ENCODE results near the gene SLC22A17.

Gene SLC22A17

DNA sequence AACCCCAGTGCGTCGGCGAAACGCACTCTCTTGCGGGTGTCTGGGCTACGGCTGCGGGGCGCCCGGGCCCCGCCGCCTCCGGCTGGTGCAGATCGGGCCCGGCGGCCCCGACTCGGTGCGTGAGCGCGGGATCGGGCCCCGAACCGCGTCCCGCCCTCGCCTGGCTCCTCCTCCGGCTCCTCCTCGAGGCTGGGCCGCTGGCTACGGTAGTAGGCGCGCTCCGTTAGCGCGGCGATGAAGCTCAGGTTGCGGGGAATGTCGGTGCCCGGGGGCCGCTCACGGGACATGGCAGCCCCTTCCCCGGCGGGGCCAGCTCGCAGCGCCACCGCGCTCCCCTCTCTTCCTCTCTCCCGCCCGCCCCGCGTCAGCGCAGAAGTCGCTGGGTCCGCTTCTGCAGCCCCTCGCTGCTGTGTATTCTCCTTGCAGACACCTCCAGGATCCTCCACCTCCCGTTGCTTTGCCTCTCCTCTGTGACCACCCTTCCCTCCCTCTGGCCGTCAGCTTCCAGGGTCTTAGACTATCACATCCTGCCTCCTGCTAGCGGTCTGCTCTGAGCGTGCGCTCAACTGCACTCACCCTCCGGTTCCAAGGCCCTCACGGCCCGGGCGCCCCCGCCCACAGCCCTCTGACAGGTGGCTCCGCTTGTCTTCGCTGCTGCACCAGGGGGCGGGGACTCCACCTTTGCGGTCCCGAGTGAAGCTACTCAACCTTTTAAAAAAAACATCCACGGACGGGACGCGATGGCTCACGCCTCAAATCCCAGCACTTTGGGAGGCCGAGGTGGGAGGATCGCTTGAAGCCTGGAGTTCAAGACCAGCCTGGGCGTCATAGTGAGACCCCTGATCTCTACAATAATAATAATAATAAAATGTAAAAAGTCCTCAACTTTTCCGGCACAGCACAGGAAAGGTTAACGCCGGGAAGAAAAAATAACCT lies 50.1 kb downstream of the SLC22A17 start, which contains the start of gene PPP1R3E:
TSS of gene PPP1R3E (minus strand) at position 570 of the 936 bp plus-strand sequence. CDS start at position 287, 283 bp downstream.
- no peak for FAIRE-seq

DNA sequence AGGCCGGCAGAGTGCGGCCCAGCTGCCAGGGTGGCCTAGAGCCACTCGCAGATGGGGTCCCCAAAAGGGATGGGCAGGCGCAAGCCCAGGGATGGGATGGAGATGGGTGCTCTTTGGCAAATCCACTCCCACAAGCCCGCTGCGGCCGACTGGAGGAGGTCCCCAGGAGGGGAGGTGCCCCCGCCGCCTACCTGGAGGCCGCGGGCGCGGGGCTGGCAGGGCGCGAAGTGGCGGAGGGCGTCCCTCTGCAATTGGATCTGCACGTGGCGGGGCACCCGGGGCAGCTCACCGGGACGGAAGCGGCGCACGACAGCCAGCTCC lies 50.8 kb downstream of the SLC22A17 start:
- FAIRE-seq = no peak

DNA sequence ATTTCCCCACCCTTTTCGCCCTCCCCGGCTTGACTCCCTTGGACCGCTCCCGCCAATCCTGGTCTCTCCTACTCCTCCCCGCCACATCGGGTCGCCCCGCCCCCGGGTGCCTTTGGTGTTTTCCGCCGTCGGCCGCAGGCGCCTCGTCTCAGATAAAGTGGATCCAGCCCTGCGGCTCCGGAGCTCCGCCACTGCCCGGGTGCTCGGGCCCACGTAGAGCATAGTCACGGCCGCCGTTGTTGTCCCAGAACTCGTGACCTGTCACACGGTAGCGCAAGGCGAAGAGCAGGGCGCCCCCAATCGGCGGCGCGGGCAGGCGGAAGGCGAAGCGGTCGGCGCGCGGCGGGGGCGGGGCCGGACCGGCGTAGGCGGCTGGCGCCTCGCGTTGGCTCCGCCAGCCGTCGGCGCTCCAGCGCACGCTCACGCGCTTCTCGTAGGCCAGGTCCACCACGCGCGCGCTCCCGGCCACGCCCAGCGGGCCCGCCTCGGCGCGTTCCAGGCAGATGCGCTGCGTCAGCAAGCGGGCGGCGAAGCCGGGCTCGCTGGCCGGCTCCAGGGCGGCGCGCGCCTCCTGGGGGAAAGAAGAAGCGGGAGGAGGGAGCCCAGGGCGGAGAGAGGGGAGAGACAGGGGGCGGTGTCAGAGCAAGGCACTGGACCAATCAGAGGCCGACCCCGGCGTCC lies 51.3 kb downstream of the SLC22A17 start:
- no peak for FAIRE-seq

DNA sequence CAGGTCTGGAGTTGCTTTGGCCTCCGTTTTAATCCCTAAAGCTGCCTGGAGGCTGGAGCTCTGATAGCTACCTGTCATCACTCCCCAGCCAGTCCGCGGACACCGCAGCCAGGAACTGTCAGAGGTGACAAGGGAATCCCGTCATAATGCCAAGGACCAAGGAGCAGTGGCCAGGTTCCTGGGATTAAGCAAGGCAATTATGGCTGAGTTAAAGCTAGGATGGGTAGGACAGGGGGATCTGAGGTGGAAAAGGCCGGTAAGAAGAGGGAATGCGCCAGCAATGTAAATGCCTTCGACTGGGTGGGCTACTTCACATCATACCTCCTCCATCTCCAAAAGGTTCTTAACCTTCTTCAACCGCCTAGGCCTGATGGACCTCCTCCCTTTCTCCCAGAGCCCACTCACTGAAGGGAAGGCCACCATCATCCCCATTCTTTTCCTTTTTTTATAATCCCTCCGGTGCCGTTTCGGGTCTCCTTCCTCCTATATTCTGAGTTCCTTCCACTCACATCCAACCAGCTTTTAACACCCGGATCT lies 51.9 kb downstream of the SLC22A17 start:
- FAIRE-seq = no peak

DNA sequence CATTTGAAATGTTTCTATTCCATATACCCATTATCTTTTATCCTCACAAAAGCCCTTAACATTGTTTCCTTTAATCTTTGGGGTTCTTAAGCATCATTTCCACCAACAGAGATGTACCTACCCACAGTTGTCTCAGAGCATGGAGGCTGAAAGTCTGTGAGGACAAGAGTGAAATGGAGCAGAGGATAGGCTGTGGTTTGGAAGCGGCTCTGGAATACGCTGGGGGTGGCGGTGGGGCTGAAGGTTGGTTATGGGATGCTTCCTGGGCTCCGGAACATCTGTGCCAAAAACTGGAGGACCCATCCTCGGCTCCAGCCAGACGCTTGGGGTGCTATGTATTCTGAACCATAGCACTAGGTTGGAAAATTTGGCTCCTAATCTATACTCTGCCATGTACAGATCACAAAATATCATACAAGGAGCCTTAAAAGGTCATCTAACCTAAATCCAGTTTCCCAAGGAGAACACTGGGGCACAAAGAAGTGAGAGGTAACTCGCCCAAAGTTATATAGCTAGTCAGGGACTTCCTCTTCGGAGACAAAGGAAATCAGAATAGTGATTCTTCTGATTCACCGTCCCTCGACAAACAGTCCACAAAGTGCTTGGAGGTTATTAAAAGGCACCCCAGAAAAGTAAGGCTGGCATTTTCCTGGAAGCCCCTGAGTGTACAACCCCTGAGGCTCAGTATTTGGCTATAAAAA lies 52.6 kb downstream of the SLC22A17 start:
- FAIRE-seq = no peak

DNA sequence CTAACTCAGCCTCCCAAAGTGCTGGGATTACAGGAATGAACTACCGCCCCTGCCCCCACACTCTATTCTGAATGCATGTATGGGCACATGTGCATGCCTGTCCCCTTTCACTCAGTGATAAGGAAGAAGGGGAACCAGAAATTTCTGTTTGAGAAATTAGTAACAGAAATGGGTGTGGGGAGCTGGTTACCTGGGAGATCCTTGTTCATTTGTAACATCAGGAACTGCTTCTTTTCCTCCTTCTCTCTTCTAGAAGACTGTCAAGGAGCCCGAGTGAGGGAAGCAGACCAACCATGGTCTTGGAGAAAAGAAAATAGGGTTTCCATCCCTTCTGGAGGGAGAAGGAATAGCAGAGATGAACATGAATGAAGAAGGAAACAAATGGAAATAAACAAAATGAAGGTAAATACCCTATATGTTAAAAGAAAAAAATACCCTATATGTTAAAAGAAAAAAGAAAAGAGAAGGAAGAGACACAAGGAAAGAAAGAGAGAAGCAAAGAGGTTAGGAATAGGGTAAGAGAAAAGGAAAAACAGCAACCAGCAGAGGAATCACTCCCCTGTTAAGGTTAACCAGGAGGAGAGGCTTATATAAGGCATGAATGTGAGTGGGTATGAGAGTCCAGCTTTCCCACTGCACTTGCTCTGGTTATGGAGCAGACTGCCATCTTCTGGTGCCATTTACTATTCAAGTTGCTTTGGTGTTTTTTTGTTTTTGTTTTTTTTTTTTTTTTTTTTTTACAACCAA lies 53.3 kb downstream of the SLC22A17 start:
- FAIRE-seq = no peak

DNA sequence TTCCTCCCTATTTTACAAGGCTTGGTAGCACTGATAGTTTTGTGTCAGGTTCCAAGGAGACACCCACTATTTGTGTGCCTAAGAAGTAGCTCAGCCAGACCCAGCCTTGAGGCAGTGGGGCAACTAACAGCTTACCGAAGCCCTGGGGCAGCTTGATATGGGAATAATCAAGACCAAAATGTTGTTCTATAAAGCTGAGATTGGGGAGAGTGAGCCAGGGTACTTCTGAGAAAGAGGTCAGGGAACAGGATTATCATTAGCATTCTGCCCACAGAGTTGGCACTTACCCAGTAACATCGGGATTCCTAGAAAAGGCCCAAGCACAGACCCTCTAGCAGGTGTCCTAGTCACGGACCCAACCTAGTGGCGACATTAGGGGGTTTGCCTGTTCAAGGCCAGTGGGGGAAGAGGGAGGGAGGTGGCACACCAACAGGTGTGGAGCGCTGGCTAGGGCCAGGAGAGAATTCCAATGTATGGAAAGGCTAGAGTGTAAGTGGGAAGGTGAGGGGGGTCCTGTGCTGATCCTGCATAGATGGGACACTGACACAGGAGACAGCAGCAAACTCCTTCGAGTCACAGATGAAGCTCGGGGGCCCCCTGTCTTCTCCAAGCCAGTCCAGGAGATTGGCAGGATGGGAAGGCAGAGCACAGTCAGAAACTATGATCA lies 54.9 kb downstream of the SLC22A17 start:
- FAIRE-seq = no peak

DNA sequence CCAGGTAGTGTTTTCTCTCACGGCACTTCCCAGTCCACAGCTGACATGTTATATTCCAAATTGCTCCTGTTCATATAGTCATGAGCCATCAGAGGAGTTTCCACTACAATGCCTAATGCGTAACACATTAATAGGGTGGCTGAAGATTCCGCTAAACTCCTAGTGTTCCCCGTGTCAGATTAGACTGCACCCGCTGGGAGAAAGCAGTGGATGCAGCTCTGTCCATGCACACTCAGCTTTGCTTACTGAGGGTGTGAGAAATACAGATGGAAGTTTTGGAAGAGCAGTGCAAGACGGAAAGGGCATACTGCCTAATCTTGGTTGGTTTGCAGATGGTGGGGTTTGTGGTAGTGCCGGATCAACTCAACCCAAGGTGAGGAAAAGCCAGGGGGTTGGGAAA lies 55.6 kb downstream of the SLC22A17 start:
- FAIRE-seq = no peak
